ENCODE results near the gene GALNTL6.

The GALNTL6 gene

DNA sequence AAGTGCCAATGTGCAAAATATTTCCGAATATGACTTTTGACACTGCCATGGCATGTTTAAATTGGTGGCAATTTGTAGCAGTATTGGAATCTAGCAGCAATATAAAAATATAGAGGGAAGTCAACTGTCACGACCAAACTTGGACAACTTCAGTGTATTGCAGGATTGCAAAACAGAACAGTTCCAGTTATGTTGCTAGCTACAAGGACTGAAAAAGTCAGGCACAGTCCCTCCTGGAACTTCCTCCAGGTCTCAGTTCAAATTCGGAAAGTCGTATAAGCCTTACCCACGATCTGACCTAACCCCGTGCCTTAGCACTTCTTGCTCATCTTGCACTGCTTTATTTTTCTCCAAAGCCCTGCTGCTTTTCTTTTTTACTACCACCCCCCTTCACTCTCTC, 965.4 kb downstream of the GALNTL6 start:
- in situ Hi-C loops (cut with MboI; ENCODE audit: low sequenced_read_pairs, unreplicated experiment), result no loop called here
- TF ChIP-seq, protein P1, sequence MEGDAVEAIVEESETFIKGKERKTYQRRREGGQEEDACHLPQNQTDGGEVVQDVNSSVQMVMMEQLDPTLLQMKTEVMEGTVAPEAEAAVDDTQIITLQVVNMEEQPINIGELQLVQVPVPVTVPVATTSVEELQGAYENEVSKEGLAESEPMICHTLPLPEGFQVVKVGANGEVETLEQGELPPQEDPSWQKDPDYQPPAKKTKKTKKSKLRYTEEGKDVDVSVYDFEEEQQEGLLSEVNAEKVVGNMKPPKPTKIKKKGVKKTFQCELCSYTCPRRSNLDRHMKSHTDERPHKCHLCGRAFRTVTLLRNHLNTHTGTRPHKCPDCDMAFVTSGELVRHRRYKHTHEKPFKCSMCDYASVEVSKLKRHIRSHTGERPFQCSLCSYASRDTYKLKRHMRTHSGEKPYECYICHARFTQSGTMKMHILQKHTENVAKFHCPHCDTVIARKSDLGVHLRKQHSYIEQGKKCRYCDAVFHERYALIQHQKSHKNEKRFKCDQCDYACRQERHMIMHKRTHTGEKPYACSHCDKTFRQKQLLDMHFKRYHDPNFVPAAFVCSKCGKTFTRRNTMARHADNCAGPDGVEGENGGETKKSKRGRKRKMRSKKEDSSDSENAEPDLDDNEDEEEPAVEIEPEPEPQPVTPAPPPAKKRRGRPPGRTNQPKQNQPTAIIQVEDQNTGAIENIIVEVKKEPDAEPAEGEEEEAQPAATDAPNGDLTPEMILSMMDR (IDR thresholded peaks at IDR 0.05; ENCODE audit: borderline replicate concordance, control extremely low read depth, extremely low read depth, insufficient read depth, missing control alignments), result no peak
- DNase-seq (ENCODE audit: low spot score), result no peak

DNA sequence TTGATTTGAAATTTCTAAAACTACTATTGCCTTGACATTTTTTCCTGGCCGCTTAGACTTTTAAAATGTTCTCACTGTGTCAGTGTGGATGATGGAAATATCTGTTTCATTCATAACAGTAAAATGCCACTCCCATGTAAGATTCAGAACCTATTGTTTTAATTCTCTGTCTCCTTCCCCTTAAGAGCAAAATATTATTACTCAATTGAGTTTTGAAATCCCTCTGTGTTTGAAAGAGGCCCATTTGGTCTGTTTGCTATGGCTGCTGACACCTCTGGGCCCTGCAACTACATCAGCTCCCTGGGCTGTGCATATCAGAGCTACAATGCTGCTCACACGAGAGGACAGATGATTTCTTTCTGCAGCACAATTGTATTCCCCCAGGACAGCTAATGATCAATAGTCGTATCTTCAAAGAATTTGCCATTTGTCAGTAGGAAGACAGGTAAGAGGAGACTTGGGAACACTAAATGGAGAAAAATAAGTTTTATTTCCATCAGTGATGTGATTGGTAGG, 967.4 kb downstream of the GALNTL6 start:
- in situ Hi-C loops (cut with MboI; ENCODE audit: low sequenced_read_pairs, unreplicated experiment), result no loop called here
- TF ChIP-seq, protein P1 (IDR thresholded peaks at IDR 0.05; ENCODE audit: borderline replicate concordance, control extremely low read depth, extremely low read depth, insufficient read depth, missing control alignments), result no peak
- DNase-seq (ENCODE audit: low spot score), result no peak

DNA sequence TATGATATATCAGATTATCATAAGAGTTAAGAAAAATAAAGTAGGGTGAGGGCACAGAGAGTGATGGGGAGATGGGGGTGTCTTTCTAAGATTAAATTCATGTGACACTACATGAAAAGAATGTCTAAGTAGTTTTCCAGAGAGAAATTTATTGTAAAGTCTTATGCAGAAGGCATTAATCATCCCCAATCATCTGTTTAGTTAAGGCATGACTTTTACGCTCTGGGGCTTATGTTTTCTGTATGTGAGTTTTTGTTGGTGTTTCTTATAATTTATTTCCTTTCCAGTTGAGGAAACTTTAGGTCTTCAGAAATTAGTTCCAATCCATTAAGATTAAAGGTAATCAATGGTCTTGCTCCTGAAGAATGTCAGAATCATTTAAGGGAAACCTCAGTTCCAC, 972.4 kb downstream of the GALNTL6 start:
- TF ChIP-seq, protein P1 (IDR thresholded peaks at IDR 0.05; ENCODE audit: borderline replicate concordance, control extremely low read depth, extremely low read depth, insufficient read depth, missing control alignments), result no peak
- DNase-seq (ENCODE audit: low spot score), result no peak
- in situ Hi-C loops (cut with MboI; ENCODE audit: low sequenced_read_pairs, unreplicated experiment), result no loop called here

DNA sequence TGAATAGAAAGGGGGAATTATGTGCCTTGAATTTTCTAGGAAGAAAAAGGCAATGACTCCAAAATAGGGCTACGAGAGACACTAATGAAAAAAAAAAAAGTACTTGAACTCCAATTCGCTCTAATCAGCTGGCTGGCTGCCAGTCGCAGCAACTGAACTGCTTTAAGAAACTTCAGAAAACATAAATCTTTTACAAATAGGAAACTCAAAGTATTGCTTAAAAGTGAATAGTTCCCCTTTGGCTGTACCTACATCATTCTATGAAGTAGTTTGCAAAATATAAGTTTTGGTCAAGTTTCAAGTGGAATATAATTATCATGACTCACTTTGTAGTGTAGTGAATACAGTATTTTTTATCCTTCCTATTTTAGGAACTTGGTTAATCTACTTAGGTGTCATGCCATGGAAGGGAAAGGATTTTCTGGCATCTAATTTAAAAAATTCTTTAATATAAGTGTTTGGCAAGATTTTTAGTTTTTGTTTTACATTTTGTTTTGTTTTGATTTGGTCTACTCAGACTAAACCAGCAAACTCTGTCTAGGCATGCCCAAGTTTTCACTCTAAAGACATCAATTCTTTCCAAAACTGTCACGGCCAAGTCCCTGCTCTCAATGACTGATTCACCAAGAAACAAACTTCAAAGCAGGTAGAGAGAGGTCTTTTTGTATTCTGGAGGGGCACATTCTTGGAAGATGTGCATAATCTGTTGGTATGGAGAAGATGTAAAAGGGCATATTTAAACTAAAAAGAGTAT, 973.0 kb downstream of the GALNTL6 start:
- TF ChIP-seq, protein P1 (IDR thresholded peaks at IDR 0.05; ENCODE audit: borderline replicate concordance, control extremely low read depth, extremely low read depth, insufficient read depth, missing control alignments), result no peak

DNA sequence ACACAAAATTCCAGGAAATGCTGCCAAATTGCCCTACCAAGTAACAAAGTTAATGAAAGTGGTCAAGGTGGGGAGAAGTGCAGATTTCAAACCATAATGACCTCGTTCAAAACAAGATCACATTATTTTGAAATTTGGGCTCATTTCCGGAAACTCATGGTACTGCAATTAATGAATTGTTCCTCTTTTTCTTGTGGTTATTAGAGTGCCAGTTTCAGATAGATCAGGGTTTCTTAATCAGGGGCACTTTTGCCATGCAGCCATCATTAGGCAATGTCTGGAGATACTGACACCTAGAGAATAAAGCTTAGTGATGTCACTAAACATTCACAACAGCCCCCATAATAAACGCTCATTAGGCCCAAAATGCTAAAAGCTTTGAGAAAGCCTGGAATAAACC, 973.9 kb downstream of the GALNTL6 start:
- in situ Hi-C loops (cut with MboI; ENCODE audit: low sequenced_read_pairs, unreplicated experiment), result no loop called here
- TF ChIP-seq, protein P1 (IDR thresholded peaks at IDR 0.05; ENCODE audit: borderline replicate concordance, control extremely low read depth, extremely low read depth, insufficient read depth, missing control alignments), result no peak
- DNase-seq (ENCODE audit: low spot score), result no peak

More for the DNA sequence above, 973.0 kb downstream of the GALNTL6 start:
- no peak for DNase-seq (ENCODE audit: low spot score)
- in situ Hi-C loops (cut with MboI; ENCODE audit: low sequenced_read_pairs, unreplicated experiment), result no loop called here

DNA sequence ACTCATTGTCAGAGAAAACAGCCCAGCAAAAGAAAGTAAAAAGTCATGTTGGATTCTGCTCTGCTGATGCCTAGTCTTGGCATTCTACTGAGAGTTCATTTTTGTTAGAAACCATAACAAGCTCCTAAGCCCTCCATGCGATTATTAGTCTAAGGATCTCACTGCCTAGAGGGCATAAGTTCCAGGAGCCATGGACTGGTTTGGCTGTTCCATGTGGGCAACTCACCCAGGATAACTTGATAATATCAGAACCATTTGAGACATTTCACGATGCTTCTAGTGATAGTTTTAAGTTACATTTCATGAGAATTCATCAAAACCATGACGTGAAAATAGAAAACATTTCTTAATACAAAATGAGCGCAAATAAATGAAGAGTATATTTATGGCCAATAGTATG, 978.6 kb downstream of the GALNTL6 start:
- DNase-seq (ENCODE audit: low spot score), result no peak
- in situ Hi-C loops (cut with MboI; ENCODE audit: low sequenced_read_pairs, unreplicated experiment), result no loop called here
- TF ChIP-seq, protein P1 (IDR thresholded peaks at IDR 0.05; ENCODE audit: borderline replicate concordance, control extremely low read depth, extremely low read depth, insufficient read depth, missing control alignments), result no peak

All from GM13976 (cell line).